G401.6 (cell line): ENCODE data around the gene CCDC200.
"Not testable (repeated sequence)": the region's sequence is repeated elsewhere in the genome, so short reads cannot be mapped to it uniquely, and the experiment has no call there.

Experiments
- FAIRE-seq: peaks from 2 replicates; lab custom pipeline; 2012; peaks lifted over from hg19 to GRCh38; lab: Jason Lieb, UNC

CCDC200 gene

GRCh38 chr17:43228020-43228782, at the start of gene CCDC200:
Gene CCDC200, minus strand, starts transcription at chr17:43228623. Its CDS starts 69 bp downstream, at chr17:43228554.
- FAIRE-seq, result not testable (repeated sequence)

GRCh38 chr17:43272914-43273313, 44.5 kb upstream of the CCDC200 start:
- not testable (repeated sequence) for FAIRE-seq

GRCh38 chr17:43272483-43272882, 44.1 kb upstream of the CCDC200 start:
- not testable (repeated sequence) for FAIRE-seq

GRCh38 chr17:43270552-43271504, 42.4 kb upstream of the CCDC200 start:
- not testable (repeated sequence) for FAIRE-seq

- FAIRE-seq, result not testable (repeated sequence)
Measured at GRCh38 chr17:43246456-43246855, 18.0 kb upstream of the CCDC200 start.

- FAIRE-seq, result not testable (repeated sequence)
Measured at GRCh38 chr17:43240596-43241352, 12.4 kb upstream of the CCDC200 start.

GRCh38 chr17:43239597-43239996, 11.2 kb upstream of the CCDC200 start:
- not testable (repeated sequence) for FAIRE-seq

GRCh38 chr17:43233877-43234276, 5.5 kb upstream of the CCDC200 start, which contains the start of gene RNU2-1:
Gene RNU2-1, minus strand, starts transcription at chr17:43233977.
- not testable (repeated sequence) for FAIRE-seq

- not testable (repeated sequence) for FAIRE-seq
Measured at GRCh38 chr17:43233263-43233662, 4.8 kb upstream of the CCDC200 start.

- FAIRE-seq, result not testable (repeated sequence)
Measured at GRCh38 chr17:43232021-43232699, 3.7 kb upstream of the CCDC200 start.

GRCh38 chr17:43231205-43232020, 3.0 kb upstream of the CCDC200 start:
- FAIRE-seq, result not testable (repeated sequence)

GRCh38 chr17:43226393-43226792, 2.0 kb downstream of the CCDC200 start:
- no peak for FAIRE-seq

- no peak for FAIRE-seq
Measured at GRCh38 chr17:43224146-43224705, 4.2 kb downstream of the CCDC200 start.

- FAIRE-seq, result no peak
Measured at GRCh38 chr17:43220511-43221125, 7.8 kb downstream of the CCDC200 start.

- FAIRE-seq, result no peak
Measured at GRCh38 chr17:43219746-43220380, 8.6 kb downstream of the CCDC200 start.

GRCh38 chr17:43219001-43219400, 9.4 kb downstream of the CCDC200 start:
- no peak for FAIRE-seq

GRCh38 chr17:43217614-43218087, 10.8 kb downstream of the CCDC200 start:
- no peak for FAIRE-seq

GRCh38 chr17:43216762-43217613, 11.4 kb downstream of the CCDC200 start:
- no peak for FAIRE-seq
